ENCODE data around the gene USP37.

- no peak for TF ChIP-seq CTCF (conservative IDR thresholded peaks at IDR 0.05; ENCODE audit: low read depth, low read length)
- no peak for TF ChIP-seq EZH2 (IDR thresholded peaks at IDR 0.05; ENCODE audit: borderline replicate concordance, low read depth, low read length, poor library complexity, severe bottlenecking)
These were observed 160.4 kb downstream of the USP37 start for GRCh38 chr2:218407717-218408116.

Data from A673 (cell line).